EH (cell line): Measurements from ENCODE around the gene ATP6V1G1.

Experiments used
- DNase-seq: peaks from one replicate; pipeline ENCODE4 v3.0.0-alpha.2; 2015; ENCODE audit warnings: low read depth

ATP6V1G1 gene

DNA sequence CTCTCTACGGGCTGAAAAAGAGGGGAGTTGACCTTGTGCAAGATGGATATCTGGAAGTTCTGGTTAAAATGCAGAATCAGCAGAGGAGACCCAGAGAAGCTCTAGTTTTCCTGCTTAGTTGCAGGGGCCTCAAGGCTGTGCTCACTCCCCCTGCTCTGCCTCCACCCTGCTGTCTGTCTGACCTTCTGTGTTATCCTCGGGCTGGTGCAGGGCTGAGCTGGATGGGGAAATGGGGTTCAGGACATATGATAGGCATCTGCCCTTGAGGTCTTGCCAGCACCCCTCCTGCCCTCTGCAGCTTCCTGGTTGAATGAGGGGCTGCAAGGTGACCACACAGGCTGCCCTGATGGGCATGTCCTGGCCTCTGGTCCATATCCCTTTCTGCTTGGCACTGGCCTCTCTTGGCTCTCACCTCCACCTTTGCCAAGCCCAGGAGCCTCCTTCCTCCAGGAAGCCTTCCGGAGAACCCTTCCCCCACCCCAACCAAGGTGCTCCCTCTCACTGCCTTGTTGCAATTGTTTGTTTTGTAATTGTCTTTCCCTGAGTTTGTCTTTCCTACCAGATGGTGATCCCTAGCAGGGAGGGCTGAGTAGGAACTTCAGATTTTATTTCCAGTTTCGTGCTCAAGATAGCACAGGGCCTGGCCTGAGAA, 24.8 kb downstream of the ATP6V1G1 start:
- no peak for DNase-seq

DNA sequence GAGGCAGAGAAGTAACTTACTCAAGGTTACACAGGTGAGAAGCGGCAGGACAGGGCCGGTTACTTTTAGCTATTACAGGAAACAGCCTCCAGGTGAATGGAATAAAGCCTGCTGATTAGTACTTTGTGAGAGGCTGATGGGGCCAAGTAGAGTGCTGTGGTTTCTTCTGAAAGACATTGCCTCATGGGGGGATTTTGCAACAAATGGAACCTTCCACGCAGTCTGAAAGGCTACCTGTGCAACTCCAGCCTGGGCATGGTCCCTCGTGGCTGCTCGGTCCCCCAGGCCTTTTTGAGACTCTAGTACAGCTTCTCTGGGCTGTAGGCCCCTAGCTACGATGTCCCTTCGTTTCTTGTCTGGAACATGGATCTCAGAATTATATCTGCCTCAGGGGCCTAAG, 25.5 kb downstream of the ATP6V1G1 start:
- no peak for DNase-seq

DNA sequence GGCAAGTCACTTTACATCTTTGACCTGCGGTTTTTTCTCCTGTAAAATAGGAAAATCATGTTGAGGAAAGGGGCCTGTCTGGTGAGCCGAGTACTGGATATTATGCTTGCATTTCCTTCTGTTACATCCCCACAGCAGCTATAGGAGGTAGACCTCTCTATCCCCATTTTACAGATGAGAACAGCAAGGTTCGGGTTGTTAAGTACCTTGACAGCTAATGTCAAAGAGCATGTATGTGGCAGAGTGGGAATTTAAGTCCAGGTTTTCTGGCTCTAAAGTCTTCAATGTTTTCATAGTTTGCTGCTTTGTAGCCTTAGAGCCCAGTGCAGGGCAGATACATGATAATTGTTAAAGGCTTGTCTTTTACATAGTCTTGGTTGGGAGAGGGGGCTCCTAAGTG, 26.4 kb downstream of the ATP6V1G1 start:
- no peak for DNase-seq

DNA sequence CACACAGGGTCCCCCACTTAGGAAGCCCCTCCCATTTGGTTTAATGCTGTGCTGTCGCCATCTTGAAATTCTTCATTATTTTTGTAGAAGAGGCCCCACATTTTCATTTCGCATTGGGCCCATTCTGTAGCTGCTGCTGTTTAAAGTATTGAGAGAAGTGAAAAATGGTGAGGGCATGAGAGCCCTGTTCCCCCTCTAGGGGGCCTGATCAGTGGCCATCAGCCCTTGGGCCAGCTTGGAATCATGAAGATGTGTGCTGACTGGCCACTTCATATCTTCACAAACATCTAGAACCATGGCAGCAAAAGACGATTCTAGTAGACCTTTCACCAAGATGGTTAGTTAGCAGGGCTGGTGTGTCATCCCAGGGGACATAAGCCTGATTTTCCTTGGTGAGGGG, 26.8 kb downstream of the ATP6V1G1 start:
- no peak for DNase-seq

DNA sequence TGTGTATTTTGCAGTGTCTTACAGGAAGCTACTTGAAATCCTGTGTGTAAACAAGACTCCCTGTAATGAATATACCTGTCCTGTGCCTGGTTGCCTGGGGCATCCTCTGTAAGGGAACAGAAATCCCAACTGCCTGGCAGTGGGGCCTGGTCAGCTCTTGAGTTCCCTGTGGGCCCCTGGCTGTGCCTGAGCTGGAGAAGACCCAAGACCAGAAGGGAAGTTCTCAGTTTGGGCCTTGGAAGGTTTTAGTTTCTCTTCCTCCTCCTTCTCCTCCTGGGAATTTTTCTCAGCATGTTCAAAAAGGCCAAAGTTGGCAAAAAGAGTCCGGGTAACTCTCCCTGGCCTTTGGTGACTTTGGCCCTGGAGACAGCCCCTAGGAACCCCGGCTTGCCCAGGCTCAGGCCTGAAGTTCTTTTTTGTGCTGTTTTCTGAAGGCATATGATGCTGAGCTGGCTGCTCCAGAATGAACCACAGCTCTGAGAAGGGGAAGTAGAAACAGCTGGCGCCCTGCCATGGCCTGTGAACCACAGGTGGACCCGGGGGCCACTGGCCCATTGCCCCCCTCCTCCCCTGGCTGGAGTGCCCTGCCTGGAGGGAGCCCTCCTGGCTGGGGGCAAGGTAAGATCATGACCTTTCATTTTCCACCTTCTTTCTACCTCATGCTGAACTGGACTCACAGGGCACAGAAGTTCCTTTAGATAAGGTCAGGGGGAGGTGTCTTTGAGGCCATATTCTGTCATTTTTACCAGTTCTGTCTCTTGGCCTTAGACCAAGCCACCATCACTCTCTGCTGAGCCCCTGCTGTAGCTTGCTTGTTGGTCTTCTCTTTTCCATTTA, 29.3 kb downstream of the ATP6V1G1 start:
- no peak for DNase-seq

DNA sequence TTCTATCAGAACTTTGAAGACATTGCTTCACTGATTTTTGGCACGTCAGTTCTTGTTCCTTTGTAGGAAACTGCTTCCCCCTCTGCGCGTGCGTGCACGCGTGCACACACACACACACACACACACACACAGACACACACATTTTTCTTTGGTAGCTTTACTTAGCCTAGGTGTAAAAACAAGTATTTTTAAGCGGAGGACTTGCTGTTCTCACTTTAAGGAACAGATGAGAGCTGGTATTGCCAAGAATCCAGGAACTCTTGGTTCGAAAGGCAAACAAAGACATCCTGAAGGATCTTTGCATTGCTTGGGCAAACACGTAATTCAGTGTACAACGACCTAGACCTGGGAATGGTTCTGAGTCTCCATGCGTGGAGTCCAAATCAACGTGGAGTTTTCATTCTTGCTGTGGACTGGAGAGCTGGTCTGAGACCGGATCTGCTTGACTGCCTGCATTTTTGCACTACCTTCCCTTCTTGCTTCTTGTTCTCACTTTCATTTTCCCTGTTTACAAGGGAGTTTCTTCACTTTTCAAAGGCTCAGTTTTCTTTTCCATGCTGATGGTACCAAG, 31.7 kb downstream of the ATP6V1G1 start:
- DNase-seq: no peak

DNA sequence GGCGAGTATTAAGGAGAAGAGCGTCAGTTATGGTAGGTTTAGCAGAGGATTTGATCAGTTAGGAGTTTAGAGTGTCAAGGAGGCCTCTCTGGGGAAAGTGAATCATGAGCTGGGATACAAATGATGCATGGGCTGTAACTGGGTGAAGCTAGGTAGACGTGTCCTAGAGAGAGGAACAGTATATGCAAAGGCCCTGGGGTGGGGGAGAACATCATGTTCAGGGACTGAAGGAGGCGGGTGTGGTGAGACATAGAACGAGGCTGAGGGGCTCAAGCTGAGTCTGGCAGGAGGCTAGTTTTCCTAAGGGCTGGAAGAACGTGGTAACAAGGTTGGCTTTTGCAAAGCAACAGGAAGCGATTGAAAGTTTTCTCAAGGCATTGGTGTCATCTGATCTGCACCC, 34.0 kb downstream of the ATP6V1G1 start:
- no peak for DNase-seq

DNA sequence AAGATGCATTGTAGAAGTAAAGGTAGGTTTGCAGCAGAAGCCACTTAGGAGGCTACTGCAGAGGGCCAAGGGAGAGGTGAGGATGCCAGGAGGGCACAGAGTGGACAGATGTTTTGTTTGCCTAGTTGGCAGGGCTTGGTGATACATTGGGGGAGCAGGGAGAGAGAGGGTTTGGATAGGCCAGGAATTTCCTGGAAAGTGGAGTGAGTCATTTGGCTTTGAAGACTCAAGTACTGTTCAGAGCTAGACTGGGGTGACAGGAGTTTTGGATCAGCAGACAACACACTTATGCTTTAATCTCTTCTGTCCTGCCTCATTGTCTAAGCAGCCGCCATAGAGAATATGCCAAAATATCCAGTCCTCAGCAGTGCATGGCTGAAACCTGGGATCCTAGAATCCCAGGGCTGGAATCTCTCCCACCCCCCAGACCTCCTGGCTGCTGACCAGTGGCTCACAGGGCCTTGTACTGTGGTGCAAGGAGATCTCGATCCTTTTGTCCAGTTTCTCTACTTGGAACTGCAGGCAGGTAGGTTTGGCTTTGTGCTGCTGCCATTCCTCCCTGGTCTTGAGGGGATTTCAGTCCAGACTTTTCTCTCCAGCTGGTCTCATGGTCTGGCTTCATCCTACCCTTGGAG, 34.5 kb downstream of the ATP6V1G1 start:
- peak; percentile 81 for DNase-seq

DNA sequence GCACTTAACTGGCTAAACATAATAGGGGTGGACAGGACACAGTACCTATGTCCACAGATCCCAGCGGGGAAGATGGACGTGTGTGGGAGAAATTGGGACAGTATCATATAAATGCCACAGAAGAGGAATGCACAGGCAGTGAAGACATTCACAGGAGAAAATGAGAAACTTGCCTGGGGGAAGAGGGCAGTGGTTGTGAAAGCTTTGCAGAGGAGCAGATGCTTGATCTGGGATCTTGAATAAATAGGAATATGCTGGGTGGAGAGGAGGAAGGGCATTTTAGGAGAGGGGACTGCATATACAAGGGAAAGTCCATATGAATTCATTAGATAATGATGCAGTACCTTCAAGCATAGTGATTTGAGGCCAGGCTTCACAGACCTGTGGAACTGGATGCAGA, 37.1 kb downstream of the ATP6V1G1 start:
- DNase-seq: peak; percentile 38

DNA sequence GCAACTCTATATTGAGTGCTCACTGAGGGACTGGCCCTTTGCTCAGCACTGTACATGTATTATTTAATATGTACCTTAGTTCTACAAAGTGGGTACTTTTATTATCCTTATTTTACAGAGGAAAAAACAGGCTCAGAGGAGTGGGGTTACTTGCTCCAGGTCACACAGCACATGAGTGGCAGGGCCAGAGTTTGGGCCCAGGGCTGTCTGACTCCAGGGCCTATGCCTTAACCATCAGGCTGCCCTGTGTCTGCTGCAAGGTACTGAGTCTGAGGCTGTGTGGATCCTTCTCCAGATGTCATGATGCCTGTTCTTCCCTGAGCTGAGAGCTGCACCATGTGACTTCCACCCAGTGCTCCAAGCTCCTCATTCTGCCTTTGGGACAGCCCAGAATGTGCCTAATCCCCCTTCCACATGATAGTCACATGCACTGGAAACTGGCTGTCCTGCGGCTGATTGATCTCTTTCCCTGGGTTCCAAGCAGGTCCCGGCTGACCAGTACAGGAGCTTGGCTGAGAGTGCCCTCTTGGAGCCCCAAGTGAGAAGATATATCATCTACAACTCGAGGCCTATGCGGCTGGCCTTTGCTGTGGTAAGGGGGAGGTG, 38.9 kb downstream of the ATP6V1G1 start:
- DNase-seq: no peak

DNA sequence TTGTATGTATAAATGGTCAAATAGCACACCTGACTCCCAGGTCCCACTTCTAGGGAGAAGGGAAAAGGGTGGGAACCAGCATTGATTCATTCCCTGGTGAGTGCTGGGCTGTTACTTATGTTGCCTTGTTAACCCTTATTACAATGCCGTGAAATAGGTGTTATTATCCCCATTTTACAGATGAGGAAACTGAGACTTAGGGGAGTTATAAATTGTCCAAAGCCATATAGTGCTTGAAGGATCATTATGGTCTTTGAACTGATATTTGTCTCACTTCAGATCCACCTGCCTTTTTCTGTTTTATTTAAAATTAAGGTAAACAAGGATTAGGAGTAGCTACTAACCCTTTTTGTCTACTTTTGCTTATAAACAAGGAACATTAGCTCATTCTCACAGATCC, 40.0 kb downstream of the ATP6V1G1 start:
- no peak for DNase-seq

DNA sequence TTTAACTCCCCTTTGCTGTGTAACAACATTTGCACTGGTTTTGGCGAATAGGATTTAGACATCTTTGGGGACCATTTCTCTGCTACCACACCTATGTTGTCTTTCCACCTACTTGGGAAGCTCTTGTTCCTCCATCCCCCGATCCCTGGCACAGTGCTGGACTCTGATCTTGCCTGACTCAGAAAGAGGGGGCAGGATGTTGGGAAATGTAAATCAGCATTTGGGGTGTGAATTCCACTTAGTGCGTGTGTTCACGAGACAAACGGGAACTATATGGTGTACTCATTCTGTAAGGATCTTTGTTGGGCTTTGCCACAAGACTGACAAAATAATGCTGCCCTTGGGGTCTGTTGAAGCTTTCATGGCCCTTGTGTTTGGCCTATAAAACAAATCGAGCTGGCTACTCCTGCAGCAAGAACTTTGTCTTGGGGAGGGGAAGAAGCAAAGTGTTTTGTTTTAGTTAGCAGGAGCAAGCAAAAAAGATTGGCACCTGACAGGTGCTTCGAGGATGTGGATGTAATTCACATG, 42.1 kb downstream of the ATP6V1G1 start:
- DNase-seq: no peak

DNA sequence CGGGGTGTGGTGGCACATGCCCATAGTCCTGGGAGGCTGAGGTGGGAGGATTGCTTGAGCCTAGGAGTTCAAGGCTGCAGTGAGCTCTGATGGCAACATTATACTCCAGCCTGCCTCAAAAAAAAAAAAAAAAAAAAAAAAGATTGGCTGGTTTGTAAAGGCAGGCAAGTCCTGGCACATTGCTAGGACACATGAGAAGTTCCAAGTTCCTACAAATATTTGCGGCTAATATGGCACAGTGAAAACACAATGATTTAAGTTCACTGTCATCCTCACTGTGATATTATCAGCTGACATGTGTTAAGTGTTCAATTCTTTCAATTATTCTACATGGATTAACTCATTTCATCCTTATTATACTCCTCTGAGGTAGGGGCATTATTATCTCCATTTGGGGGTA, 43.6 kb downstream of the ATP6V1G1 start:
- peak; percentile 38 for DNase-seq

DNA sequence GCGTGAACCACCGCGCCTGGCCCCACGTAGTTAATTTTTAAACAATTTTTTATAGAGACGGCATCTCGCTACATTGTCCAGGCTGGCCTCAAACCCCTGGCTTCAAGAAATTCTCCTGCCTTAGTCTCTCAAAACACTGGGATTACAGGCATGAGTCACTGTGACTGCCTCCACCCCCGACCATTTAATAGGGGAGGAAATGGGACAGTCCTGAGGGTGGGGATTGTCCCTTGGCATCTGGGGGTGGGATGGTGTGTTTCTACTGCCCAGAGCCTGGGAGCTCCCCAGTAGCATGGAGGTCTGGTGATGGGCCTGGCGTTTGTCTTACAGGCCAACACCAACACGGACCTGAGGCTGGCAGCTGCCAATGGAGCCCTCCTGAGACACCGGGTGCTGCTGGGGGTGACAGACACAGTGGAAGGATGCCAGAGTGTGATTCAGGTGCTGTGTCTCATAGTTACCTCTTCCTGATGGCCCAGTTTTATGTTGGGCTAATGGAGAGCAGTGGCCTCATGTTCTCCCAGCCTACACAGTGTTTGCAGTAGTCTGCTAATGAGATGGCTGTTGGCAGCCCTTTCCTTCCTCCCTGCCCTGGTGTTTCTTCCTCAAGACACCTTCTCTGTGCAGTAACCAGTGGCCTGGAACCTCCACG, 46.0 kb downstream of the ATP6V1G1 start:
- no peak for DNase-seq

DNA sequence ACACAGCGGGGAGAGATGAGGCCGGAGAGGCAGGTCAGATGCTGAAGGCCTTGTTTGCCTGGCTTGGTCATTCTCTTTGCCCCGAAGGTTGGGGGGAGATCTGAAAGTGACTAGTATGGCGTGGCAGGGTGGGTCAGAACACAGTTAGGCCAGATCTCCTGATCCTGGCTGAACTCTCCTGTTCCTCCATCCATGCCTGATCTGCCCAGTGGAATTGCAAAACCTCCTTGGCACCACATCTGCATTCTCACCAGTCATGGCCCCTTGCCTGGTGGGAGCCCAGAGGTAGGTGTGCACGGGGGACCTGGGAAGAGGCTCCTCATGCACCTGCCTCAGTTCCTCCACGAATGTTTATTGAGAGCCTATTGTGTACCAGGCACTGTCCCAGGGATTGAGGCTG, 46.8 kb downstream of the ATP6V1G1 start:
- DNase-seq: no peak

DNA sequence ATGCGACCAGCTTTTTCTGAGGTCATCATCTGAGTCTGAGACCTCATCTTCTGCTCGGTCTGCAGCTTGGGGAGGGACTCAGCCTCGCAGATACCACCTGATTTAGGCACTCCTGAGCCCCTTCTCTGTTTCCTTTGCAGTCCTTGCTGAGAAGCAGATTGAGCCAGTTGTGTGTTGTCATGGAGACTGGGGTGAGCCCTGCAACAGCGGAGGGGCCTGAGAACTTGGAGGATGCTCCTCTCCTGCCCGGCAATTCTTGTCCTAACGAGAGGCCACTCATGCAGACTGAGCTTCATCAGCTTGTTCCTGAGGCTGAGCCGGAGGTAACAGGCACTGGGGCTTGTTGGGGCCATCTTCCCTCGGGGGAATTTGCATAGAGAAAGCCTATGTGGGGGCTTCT, 50.8 kb downstream of the ATP6V1G1 start:
- DNase-seq: no peak

DNA sequence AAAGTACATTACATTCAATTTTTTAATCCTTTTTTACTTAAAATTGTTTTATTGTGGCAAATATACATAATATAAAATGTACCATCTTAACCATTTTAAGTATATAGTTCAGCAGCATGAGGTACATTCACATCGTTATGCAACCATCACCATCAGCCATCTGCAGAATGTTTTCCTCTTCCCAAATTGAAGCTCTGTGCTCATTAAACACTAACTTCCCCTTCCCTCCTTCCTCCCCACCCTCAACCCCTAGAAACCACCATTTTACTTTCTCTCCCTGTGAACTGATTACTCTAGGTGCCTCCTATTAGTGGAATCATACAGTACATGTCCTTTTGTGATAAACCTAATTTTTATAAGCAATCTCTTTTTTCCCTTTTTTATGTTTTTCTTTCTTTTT, 54.4 kb downstream of the ATP6V1G1 start:
- DNase-seq: no peak

DNA sequence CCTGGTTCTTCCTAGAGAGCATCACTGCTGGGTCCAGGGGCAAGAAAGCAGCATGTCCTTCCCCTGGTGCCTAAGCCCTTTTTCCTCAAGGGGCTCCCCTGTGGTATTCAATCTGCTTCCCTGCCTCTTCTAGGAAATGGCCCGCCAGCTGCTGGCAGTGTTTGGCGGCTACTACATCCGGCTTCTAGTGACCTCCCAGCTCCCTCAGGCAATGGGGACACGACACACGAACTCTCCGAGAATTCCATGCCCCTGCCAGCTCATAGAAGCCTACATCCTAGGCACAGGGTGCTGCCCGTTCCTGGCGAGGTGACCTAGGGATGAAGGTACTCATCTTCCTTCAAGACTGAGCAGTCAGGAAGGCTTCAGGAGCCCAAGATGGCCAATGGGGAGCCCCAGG, 55.4 kb downstream of the ATP6V1G1 start:
- no peak for DNase-seq

DNA sequence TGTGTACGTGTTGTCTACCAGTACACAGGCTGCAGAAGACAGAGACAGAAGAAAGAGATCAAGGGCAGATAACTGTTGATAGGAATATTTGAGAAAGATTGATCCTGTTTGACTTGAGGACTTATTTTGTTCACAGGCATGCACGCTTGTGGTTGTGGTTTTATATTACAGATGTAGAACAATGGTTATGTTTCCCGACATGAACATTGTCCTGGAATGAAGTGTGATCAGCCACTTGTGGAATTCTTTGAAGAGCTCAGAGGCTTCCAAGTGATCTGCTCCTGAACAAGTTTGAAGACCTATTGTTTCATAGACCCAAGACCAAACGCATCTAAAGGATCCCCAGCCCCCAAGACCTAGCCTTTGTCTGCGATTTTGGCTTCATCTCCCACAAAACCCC, 56.3 kb downstream of the ATP6V1G1 start:
- no peak for DNase-seq
